HG03025 (cell line): ENCODE measurements around the gene RBM33.

Source experiments
- ATAC-seq: cut with Tn5 transposase; IDR thresholded peaks from one replicate; pipeline ENCODE4 v1.9.1; 2021; ENCODE audit warnings: mild to moderate bottlenecking, moderate library complexity; ENCODE audit not compliant: unreplicated experiment, low FRiP score

The RBM33 gene

DNA sequence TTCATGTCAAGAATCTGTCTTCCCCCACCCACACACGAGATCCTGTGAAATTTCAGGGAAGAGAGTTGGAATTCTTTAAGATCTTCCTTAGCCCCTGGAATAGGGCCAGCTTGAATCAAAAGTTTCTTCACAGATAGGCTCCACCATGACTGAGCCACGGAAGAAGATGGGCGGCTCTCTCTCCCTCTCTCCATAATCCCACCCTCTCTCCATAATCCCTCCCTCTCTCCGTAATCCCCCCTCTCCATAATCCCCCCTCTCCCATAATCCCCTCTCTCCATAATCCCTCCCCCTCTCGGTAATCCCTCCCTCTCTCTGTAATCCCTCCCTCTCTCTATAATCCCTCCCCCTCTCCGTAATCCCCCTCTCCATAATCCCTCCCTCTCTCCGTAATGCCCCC, 147.4 kb downstream of the RBM33 start:
- no peak for ATAC-seq

DNA sequence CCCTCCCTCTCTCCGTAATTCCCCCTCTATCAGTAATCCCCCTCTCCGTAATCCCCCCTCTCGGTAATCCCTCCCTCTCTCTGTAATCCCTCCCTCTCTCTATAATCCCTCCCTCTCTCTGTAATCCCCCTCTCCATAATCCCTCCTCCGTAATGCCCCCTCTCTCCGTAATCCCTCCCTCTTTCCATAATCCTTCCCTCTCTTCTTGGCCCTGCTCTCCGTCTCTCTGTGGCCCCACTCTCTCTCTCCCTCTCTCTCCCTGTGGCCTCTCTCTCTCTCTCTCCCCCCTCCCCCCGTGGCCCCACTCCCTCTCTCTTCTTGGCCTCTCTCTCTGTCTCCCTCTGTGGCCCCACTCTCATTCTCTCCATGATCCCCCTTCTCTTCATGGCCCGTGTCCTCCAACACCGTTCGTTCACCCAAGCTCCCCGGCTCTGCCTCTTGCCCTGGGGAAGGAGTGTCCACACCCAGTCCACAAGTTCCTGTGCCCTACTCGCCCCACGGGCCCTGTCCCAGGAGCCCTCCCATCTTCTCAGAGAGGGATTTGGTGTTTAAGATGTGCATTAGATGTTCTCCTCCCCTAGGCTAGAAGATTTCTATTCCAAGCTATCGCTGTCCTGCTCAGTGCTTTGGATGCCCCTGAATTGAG, 148.0 kb downstream of the RBM33 start:
- no peak for ATAC-seq

- no peak for ATAC-seq
These were observed 148.6 kb downstream of the RBM33 start for GRCh38 chr7:155792999-155793560.

- no peak for ATAC-seq
These were observed 149.3 kb downstream of the RBM33 start for GRCh38 chr7:155793720-155794119.

GRCh38 chr7:155794196-155794595, 149.7 kb downstream of the RBM33 start:
- no peak for ATAC-seq

- ATAC-seq: no peak
These were observed 150.9 kb downstream of the RBM33 start for GRCh38 chr7:155795401-155795800.

GRCh38 chr7:155795951-155796350, 151.5 kb downstream of the RBM33 start:
- ATAC-seq: no peak

- ATAC-seq: peak; percentile 51
These were observed 152.2 kb downstream of the RBM33 start for GRCh38 chr7:155796381-155797261.

GRCh38 chr7:155797262-155798250, 153.1 kb downstream of the RBM33 start:
- no peak for ATAC-seq

- no peak for ATAC-seq
These were observed 154.4 kb downstream of the RBM33 start for GRCh38 chr7:155798673-155799439.

DNA sequence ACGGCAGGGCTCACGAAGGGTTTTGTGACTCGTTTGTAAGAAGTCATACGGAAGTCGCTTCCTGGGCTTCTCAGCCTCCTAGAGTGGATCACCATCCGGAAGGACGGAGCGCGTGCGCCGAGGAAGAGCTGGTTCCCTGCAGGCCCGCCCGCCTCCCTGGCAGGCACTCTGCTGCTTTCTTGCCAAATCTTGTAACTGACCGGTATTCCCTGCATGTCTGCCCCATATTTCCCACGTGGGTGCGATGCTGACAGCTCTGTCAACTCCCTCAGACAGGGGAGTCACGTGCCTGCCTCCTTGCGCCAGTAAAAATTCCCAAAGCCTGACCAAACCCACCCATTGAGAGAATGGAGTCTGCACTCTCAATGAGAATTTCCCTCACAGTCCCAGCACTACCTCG, 155.1 kb downstream of the RBM33 start:
- ATAC-seq: no peak

DNA sequence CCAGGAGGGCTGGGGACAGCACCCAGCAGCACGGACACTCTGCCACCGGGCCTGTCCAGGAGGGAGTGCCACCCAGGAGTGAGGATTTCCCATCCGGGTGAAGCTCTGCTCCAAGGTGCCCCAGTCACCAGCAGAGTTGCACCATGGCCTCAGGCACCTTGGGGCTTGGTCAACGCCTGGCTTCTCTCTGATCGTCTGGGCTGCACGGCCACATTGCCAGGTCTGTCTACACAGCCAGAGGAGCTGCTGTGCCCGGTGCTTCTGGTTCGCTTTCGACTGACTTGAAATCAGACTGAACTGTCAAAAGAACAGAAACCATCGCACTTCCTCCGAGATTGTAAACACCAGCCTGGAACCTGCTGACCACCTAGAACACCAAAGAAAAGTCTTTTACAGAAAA, 155.8 kb downstream of the RBM33 start:
- no peak for ATAC-seq

- ATAC-seq: no peak
These were observed 156.3 kb downstream of the RBM33 start for GRCh38 chr7:155800741-155801267.

- ATAC-seq: no peak
These were observed 157.8 kb downstream of the RBM33 start for GRCh38 chr7:155802291-155802690.

DNA sequence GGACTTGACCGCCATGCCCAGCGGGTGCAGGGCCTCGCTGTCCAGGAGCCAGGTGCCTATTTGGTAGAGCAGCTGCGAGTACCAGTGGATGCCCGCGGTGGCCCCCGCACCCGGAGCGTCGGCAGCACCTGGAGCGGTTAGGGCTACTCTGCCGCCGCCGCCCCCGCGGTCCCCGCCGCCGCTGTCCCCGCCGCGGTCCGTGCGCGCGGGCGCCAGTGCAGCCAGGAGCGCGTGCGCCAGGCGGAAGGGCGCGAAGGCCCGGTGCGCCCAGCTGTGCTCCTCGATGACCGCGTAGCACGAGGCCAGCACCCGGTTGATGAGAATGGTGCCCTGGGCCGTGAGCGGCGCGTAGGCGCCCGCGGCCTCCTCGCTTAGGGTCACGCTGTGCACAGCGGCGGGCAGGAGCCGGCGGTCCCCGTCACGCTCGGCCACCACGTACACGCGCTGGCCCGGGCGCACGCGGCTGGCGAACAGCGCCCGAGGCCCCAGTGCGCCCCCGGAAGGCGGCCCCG, 158.5 kb downstream of the RBM33 start:
- no peak for ATAC-seq

DNA sequence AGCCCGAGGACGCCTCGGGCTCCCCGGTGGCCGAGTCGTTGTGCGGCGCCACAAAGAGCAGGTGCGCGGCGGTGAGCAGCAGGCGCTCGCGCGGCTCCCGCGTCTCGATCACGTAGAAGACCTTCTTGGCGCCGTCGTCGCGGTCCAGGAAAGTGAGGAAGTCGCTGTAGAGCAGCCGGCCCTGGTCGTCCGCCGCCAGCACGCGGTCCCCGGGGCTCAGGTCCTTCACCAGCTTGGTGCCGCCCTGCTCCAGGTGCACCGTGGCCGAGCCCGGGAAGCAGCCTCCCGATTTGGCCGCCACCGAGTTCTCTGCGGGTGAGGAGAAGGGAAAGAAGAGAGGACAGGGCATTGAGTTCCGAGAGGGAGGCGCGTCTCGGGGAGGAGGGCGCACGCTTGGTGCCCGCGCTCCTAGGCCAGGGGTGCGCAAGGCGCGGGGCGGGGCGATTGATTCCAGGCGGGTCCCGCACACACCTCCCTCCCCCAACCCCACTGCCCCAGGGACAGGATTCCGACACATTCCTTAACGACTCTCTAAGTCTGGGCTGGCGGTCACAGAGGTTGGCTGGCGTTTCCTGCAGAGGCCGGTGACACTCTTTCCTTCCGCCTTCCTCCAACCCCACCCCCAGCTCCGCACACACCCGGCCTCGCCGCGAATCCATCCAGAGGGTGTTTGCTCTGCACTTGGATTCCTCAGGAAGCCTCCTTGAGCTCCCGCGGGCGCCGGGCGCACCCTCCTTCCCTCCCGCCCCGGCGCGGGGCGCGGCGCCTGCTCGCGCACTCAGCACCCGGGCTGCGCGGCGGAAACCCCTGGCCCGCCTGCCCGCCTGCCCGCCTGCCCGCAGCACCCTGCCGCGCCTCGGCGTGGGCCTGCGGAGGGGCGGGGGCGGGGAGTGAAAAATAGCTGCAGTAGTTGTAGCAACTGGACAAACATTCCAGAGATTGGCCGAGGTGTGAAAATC, 159.2 kb downstream of the RBM33 start:
- ATAC-seq: no peak

DNA sequence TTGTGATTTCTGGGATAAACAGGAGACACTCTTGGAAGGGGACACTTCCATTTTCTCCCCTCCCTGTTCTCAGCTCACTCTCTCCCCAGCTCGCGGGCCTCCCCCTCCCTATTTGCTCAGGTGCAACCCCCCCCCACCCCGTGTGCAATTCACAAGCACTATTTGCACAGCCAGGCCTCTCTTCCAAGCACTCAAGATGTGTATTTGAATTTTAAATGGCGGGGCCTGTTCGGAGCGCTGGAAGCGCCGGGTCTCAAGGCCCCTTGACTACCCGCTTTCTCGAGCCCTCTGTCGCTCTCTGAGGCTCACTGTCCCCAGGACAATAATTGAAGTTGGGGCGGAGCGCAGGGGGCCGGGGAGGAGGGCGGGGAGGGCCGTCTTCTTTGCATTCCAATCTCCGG, 160.0 kb downstream of the RBM33 start:
- ATAC-seq: no peak
